ENCODE results near the gene CACNA2D3. TPM values are rescaled to one million over a fixed set of nuclear protein-coding genes. Genes with fewer than 3 reads are reported as not detected.

CACNA2D3 gene
- total and polyA plus RNA-seq, 4 experiments from 2014 or later, result not detected

DNA sequence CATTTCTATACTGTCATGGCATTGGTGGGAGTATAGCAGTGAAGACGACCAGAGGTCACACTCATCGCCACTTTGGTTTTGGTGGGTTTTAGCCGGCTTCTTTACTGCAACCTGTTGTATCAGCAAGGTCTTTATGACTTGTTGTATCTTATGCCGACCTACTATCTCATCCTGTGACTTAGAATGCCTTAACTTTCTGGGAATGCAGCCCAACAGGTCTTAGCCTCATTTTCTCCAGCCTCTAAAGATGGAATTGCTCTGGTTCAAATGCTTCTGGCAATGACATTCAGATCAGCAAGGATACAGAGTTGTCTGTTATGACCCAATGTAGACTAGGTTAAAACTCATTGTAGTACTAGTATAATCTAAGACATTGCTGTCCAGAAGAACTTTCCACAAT is 860.5 kb downstream of the CACNA2D3 start:
- no peaks in the 10 kb centered on the region for H3K9me3 ChIP-seq (ENCODE audit: control insufficient read depth in 1 of 2, low read length in 2 of 2)
- intact Hi-C loops (cut with micrococcal nuclease), result no loop called here
- no peaks in the 10 kb centered on the region for H3K4me1 ChIP-seq (ENCODE audit: insufficient read depth, low read length)
- ChIA-PET POLR2A (ENCODE audit: partially characterized antibody) (no interaction called here), CTCF (ENCODE audit: partially characterized antibody) (no interaction called here)
- no peak for DNase-seq
- H3K27me3 ChIP-seq (ENCODE audit: insufficient read depth, low read length), result no peaks in the 10 kb centered on the region
- Mint-ChIP-seq H3K4me1 (no peaks in the 10 kb centered on the region), H3K9me3 (peaks cover 2 to 9% (median 3%) of the 10 kb centered on the region in 8 donors), H3K27ac (no peak overlapping the region), H3K36me3 (no peaks in the 10 kb centered on the region), H3K4me3 (no peak overlapping the region), H3K27me3 (no peaks in the 10 kb centered on the region)
- H3K36me3 ChIP-seq (ENCODE audit: insufficient read depth, low read length), result no peaks in the 10 kb centered on the region
- H3K27ac ChIP-seq (ENCODE audit: low read depth, low read length), result no peak overlapping the region
- H3K4me3 ChIP-seq (ENCODE audit: low read length in 2 of 2), result no peak overlapping the region

DNA sequence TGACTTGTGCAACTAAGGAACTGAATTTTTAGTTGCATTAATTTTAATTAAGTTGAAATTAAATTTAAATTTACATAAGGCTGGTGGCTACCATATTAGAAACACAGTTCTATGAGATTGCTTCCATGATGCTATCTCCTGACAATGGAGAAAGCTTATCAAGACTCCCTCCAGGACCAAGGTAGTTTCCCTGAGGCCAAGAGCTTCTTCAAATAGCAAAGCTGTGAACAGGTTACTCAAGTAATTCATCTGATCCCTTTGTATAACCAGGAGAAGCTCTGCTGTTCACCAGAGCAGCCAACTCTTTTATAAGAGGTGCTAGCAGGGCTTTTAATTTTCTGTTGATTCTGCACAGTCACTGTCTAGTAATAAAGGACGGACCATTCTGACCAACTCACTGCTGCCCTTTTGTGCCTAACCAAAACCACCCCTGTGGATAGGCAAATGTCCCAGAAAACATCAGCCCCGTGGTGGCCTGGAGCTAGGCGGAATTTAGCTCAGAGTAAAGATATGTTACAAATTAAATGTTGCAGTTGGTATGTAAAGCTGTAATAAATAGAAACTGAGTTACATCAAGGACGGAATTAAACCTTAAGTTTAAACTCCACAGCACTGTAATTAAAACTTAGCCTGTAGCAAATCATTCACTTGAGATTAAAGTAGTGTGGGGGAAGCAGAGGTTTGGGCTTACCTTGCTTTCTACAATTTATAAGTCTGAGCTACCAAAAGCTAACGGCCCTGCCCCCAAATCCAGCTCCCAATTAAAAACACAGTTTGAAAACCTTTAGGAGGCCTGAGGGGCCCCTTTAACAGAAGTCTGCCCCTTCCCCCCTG is 861.1 kb downstream of the CACNA2D3 start:
- Mint-ChIP-seq H3K4me3 (no peak overlapping the region), H3K27me3 (no peaks in the 10 kb centered on the region), H3K36me3 (no peaks in the 10 kb centered on the region), H3K9me3 (peaks cover 2 to 9% (median 2%) of the 10 kb centered on the region in 8 donors), H3K27ac (no peak overlapping the region), H3K4me1 (no peaks in the 10 kb centered on the region)
- Histone ChIP-seq H3K4me1 (ENCODE audit: insufficient read depth, low read length) (no peaks in the 10 kb centered on the region), H3K9me3 (ENCODE audit: control insufficient read depth in 1 of 2, low read length in 2 of 2) (no peaks in the 10 kb centered on the region), H3K27ac (ENCODE audit: low read depth, low read length) (no peak overlapping the region), H3K36me3 (ENCODE audit: insufficient read depth, low read length) (no peaks in the 10 kb centered on the region), H3K4me3 (ENCODE audit: low read length in 2 of 2) (no peak overlapping the region), H3K27me3 (ENCODE audit: insufficient read depth, low read length) (no peaks in the 10 kb centered on the region)
- POLR2A ChIA-PET (ENCODE audit: partially characterized antibody), result no interaction called here
- CTCF ChIA-PET (ENCODE audit: partially characterized antibody), result no interaction called here
- no peak for DNase-seq
- intact Hi-C loops (cut with micrococcal nuclease), result no loop called here

DNA sequence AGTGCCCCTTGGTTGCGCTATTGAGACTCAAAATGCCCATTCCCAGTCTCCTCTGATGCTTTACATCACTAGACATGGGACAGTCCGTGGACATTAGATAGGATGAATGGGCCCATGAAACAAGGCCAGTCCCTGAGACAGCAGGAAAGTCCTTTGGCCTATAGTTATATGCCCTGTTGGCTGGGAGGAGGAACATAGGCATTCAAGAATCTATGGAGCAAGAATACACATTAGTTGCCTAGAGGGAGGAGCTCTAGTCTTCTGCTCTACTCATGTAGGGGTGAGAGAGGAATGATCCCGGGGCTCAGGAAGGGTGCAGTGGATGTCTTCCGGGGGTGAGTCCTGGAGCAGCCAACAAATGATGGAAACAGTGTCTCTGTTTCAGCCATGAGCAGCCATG is 863.5 kb downstream of the CACNA2D3 start:
- no peak overlapping the region for H3K4me3 Mint-ChIP-seq
- no peak overlapping the region for H3K4me3 ChIP-seq (ENCODE audit: low read length in 2 of 2)
- no peaks in the 10 kb centered on the region for H3K36me3 Mint-ChIP-seq
- DNase-seq, result no peak
- H3K9me3 ChIP-seq (ENCODE audit: control insufficient read depth in 1 of 2, low read length in 2 of 2), result no peaks in the 10 kb centered on the region
- H3K4me1 ChIP-seq (ENCODE audit: insufficient read depth, low read length), result no peaks in the 10 kb centered on the region
- H3K27me3 ChIP-seq (ENCODE audit: insufficient read depth, low read length), result no peaks in the 10 kb centered on the region
- ChIA-PET CTCF (ENCODE audit: partially characterized antibody) (no interaction called here), POLR2A (ENCODE audit: partially characterized antibody) (no interaction called here)
- H3K9me3 Mint-ChIP-seq, result peaks cover 2 to 9% (median 4%) of the 10 kb centered on the region in 8 donors
- no peak overlapping the region for H3K27ac Mint-ChIP-seq
- no peak overlapping the region for H3K27ac ChIP-seq (ENCODE audit: low read depth, low read length)
- no peaks in the 10 kb centered on the region for H3K36me3 ChIP-seq (ENCODE audit: insufficient read depth, low read length)
- H3K4me1 Mint-ChIP-seq, result no peaks in the 10 kb centered on the region
- H3K27me3 Mint-ChIP-seq, result no peaks in the 10 kb centered on the region
- intact Hi-C loops (cut with micrococcal nuclease), result no loop called here

DNA sequence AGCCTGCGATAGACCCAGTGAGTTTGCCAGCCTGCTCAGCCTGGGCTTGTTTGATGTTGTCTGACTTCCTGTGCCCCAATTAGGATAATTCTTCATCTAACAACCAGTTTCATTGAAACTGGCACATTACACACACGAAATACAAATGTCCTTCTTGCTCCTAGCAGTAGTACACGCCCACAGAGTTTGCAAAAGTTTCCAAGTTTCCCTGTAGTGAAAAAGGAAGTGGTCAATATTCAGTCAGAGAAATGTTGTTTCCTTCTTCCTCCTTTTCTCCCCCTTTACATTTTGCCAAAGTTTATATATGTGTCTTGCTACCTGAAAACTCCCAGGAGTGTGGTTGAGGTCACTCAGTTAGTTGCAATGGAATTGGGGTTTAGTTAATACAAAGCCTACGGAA is 863.9 kb downstream of the CACNA2D3 start:
- H3K4me3 Mint-ChIP-seq, result no peak overlapping the region
- Histone ChIP-seq H3K4me1 (ENCODE audit: insufficient read depth, low read length) (no peaks in the 10 kb centered on the region), H3K27me3 (ENCODE audit: insufficient read depth, low read length) (no peaks in the 10 kb centered on the region), H3K4me3 (ENCODE audit: low read length in 2 of 2) (no peak overlapping the region), H3K9me3 (ENCODE audit: control insufficient read depth in 1 of 2, low read length in 2 of 2) (no peaks in the 10 kb centered on the region), H3K27ac (ENCODE audit: low read depth, low read length) (no peak overlapping the region), H3K36me3 (ENCODE audit: insufficient read depth, low read length) (no peaks in the 10 kb centered on the region)
- ChIA-PET POLR2A (ENCODE audit: partially characterized antibody) (no interaction called here), CTCF (ENCODE audit: partially characterized antibody) (no interaction called here)
- no peaks in the 10 kb centered on the region for H3K36me3 Mint-ChIP-seq
- DNase-seq, result no peak
- no peak overlapping the region for H3K27ac Mint-ChIP-seq
- intact Hi-C loops (cut with micrococcal nuclease), result no loop called here
- H3K4me1 Mint-ChIP-seq, result no peaks in the 10 kb centered on the region
- peaks cover 2 to 9% (median 4%) of the 10 kb centered on the region in 8 donors for H3K9me3 Mint-ChIP-seq
- H3K27me3 Mint-ChIP-seq, result no peaks in the 10 kb centered on the region

DNA sequence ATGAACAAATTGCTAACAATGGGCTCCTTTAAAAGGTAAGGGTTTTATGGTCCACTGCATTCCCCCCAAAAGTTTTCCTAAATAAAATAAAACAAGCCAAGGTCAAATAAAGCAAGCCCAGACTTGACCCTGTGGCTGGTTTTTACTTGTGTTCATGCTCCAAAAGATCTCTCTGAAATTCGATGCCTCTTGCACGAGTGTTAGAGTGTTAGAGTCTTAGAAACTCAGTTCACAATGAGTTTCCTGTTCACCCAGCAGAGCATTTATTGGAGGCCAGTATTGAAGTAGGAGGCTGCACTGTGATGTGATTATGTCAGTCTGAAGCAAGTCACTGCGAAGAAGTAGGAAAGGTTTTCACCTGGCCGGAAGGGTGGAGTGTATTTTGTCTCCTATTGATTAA is 865.4 kb downstream of the CACNA2D3 start:
- CTCF ChIA-PET (ENCODE audit: partially characterized antibody), result no interaction called here
- POLR2A ChIA-PET (ENCODE audit: partially characterized antibody), result no interaction called here
- Histone ChIP-seq H3K4me3 (ENCODE audit: low read length in 2 of 2) (no peak overlapping the region), H3K27me3 (ENCODE audit: insufficient read depth, low read length) (no peaks in the 10 kb centered on the region), H3K36me3 (ENCODE audit: insufficient read depth, low read length) (no peaks in the 10 kb centered on the region), H3K27ac (ENCODE audit: low read depth, low read length) (no peak overlapping the region), H3K4me1 (ENCODE audit: insufficient read depth, low read length) (no peaks in the 10 kb centered on the region), H3K9me3 (ENCODE audit: control insufficient read depth in 1 of 2, low read length in 2 of 2) (no peaks in the 10 kb centered on the region)
- H3K4me1 Mint-ChIP-seq, result no peaks in the 10 kb centered on the region
- no peaks in the 10 kb centered on the region for H3K27me3 Mint-ChIP-seq
- no peaks in the 10 kb centered on the region for H3K36me3 Mint-ChIP-seq
- H3K27ac Mint-ChIP-seq, result no peak overlapping the region
- intact Hi-C loops (cut with micrococcal nuclease), result no loop called here
- H3K4me3 Mint-ChIP-seq, result no peak overlapping the region
- H3K9me3 Mint-ChIP-seq, result peaks cover 0 to 10% (median 4%) of the 10 kb centered on the region in 8 donors
- no peak for DNase-seq

DNA sequence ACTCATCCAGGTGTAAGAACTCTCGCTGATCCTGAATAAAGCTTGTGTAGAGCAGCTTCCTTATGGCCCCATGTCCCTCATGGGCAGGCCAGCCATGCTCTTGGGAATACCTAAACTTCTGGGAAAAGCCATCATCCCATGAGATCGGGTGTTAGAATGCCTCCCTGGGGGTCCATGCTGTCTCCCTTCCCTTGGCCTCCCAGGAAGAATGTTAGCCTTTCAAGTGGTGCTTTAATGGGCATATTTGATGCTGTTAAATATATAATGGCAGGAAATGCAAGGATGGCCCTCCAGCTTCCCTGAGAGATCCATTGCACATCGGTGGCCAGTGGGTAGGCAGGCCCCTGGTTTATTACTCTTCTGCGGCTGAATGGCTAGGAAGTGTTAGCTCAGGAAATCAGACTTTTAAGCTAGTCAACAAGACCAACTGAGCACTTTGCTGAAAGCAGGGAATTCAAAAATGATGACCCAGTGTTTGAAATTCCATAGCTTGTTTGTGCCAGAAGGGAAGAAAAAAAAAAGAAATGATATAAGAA is 866.0 kb downstream of the CACNA2D3 start:
- ChIA-PET CTCF (ENCODE audit: partially characterized antibody) (no interaction called here), POLR2A (ENCODE audit: partially characterized antibody) (no interaction called here)
- Mint-ChIP-seq H3K4me1 (no peaks in the 10 kb centered on the region), H3K27ac (no peak overlapping the region), H3K36me3 (no peaks in the 10 kb centered on the region), H3K27me3 (no peaks in the 10 kb centered on the region), H3K4me3 (no peak overlapping the region), H3K9me3 (peaks cover 0 to 10% (median 5%) of the 10 kb centered on the region in 8 donors)
- DNase-seq, result no peak
- intact Hi-C loops (cut with micrococcal nuclease), result no loop called here
- no peaks in the 10 kb centered on the region for H3K36me3 ChIP-seq (ENCODE audit: insufficient read depth, low read length)
- no peaks in the 10 kb centered on the region for H3K4me1 ChIP-seq (ENCODE audit: insufficient read depth, low read length)
- H3K27me3 ChIP-seq (ENCODE audit: insufficient read depth, low read length), result no peaks in the 10 kb centered on the region
- H3K4me3 ChIP-seq (ENCODE audit: low read length in 2 of 2), result no peak overlapping the region
- H3K9me3 ChIP-seq (ENCODE audit: control insufficient read depth in 1 of 2, low read length in 2 of 2), result no peaks in the 10 kb centered on the region
- H3K27ac ChIP-seq (ENCODE audit: low read depth, low read length), result no peak overlapping the region

DNA sequence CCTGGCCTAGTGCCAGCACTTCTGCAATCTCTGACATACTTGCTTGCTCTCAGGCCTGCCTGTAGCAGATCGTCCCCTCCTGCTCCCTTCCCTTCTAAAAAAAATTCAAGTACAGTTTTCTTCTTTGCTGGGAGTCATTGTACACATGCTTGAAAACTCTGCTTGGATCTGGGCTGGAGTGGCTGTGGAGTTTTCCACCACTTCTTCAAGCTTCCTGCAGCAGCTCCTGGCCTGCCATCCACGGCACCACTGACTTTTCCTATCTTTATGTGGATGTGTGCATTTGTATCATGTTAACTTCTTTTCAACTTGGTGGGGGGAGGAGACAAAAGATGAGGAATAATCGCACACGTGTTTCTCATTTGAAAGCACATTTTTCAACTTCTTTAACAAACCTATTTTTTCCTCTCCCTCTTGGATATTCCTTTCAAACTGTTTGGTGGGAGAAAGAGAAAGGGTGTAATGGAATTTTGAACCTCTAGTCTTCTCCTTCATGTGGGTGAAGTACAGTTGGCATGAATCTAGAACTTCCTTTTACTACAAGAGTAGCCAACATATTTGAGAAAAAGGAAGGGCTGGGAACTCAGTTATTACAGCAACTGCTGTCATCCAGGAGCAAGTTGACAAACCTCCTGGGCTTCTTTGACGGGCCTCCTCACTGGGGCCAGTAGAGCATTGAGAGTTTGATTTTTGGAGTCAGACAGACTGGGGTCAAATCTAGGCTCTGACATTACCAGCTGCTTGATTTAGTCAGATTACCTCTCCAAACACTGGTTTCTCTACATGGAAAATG is 866.7 kb downstream of the CACNA2D3 start:
- CTCF ChIA-PET (ENCODE audit: partially characterized antibody), result no interaction called here
- H3K4me1 ChIP-seq (ENCODE audit: insufficient read depth, low read length), result no peaks in the 10 kb centered on the region
- H3K27ac ChIP-seq (ENCODE audit: low read depth, low read length), result no peak overlapping the region
- H3K4me1 Mint-ChIP-seq, result no peaks in the 10 kb centered on the region
- no peaks in the 10 kb centered on the region for H3K27me3 Mint-ChIP-seq
- H3K36me3 ChIP-seq (ENCODE audit: insufficient read depth, low read length), result no peaks in the 10 kb centered on the region
- peaks cover 0 to 11% (median 5%) of the 10 kb centered on the region in 8 donors for H3K9me3 Mint-ChIP-seq
- intact Hi-C loops (cut with micrococcal nuclease), result no loop called here
- no peaks in the 10 kb centered on the region for H3K9me3 ChIP-seq (ENCODE audit: control insufficient read depth in 1 of 2, low read length in 2 of 2)
- POLR2A ChIA-PET (ENCODE audit: partially characterized antibody), result no interaction called here
- no peak overlapping the region for H3K27ac Mint-ChIP-seq
- H3K36me3 Mint-ChIP-seq, result no peaks in the 10 kb centered on the region
- H3K4me3 ChIP-seq (ENCODE audit: low read length in 2 of 2), result no peak overlapping the region
- no peak overlapping the region for H3K4me3 Mint-ChIP-seq
- no peak for DNase-seq
- H3K27me3 ChIP-seq (ENCODE audit: insufficient read depth, low read length), result no peaks in the 10 kb centered on the region

Data from CD4-positive, alpha-beta memory T cell (primary cell).